ENCODE data around the gene HIPK2. TPM values are rescaled to one million over a fixed set of nuclear protein-coding genes. Genes with fewer than 3 reads are reported as not detected.

HIPK2 gene
- total RNA-seq, 2 donors from 2014 or later, result 95.1 to 125 TPM

GRCh38 chr7:139741789-139742344 is 35.9 kb downstream of the HIPK2 start:
- no peak for DNase-seq
- no peak overlapping the region for H3K27ac ChIP-seq (ENCODE audit: low read depth, low read length)
- Mint-ChIP-seq H3K36me3 (ENCODE audit: low read depth) (peaks cover 8% of the 10 kb centered on the region), H3K27me3 (ENCODE audit: insufficient read depth) (no peaks in the 10 kb centered on the region), H3K4me1 (peaks cover 49% of the 10 kb centered on the region), H3K9me3 (no peaks in the 10 kb centered on the region), H3K4me3 (no peak overlapping the region), H3K27ac (no peak overlapping the region)
- no peaks in the 10 kb centered on the region for H3K9me3 ChIP-seq (ENCODE audit: control insufficient read depth, low read length)
- TF ChIP-seq CTCF (conservative IDR thresholded peaks at IDR 0.05), result no peak
- H3K9ac ChIP-seq (ENCODE audit: extremely low read depth, low read length, poor library complexity, severe bottlenecking), result no peak overlapping the region
- no peak overlapping the region for H3K4me3 ChIP-seq (ENCODE audit: low read length)
- H3K36me3 ChIP-seq (ENCODE audit: control insufficient read depth, insufficient read depth, low read length), result peaks cover 17% of the 10 kb centered on the region
- peaks cover 23% of the 10 kb centered on the region for H3K4me1 ChIP-seq (ENCODE audit: control insufficient read depth, insufficient read depth, low read length)
- 92 to 93% methylated on average over 3 to 6 of the region's 6 CpGs for WGBS, 2 experiments (ENCODE audit: insufficient coverage in 1 of 2, insufficient read length in 1 of 2)
- H3K27me3 ChIP-seq (ENCODE audit: control insufficient read depth, insufficient read depth, low read length, poor library complexity, severe bottlenecking), result no peaks in the 10 kb centered on the region

DNA sequence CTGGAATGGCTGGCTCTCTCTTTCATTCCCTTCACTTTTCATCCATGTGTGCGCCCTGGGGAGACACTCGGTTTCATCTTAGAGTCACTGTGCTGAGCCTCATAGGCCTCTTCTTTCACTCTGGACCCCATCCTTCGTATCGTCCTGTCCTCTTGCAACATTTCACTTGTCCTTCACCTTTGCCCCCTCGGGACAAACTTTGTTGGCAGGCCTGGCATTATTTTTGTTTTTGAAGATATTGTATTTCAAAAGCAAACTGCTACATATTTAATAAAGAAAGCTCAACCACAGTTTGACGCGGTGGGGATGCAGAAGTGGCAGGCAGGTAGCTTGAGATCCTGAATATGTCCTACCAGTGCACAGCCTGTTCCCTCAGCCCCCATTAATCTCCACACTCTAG is 36.6 kb downstream of the HIPK2 start:
- TF ChIP-seq CTCF (conservative IDR thresholded peaks at IDR 0.05), result no peak
- peaks cover 43% of the 10 kb centered on the region for H3K4me1 Mint-ChIP-seq
- H3K27me3 ChIP-seq (ENCODE audit: control insufficient read depth, insufficient read depth, low read length, poor library complexity, severe bottlenecking), result no peaks in the 10 kb centered on the region
- no peaks in the 10 kb centered on the region for H3K27me3 Mint-ChIP-seq (ENCODE audit: insufficient read depth)
- DNase-seq, result no peak
- H3K36me3 ChIP-seq (ENCODE audit: control insufficient read depth, insufficient read depth, low read length), result peaks cover 17% of the 10 kb centered on the region
- no peaks in the 10 kb centered on the region for H3K9me3 ChIP-seq (ENCODE audit: control insufficient read depth, low read length)
- no peak overlapping the region for H3K27ac ChIP-seq (ENCODE audit: low read depth, low read length)
- no peak overlapping the region for H3K4me3 ChIP-seq (ENCODE audit: low read length)
- peaks cover 18% of the 10 kb centered on the region for H3K4me1 ChIP-seq (ENCODE audit: control insufficient read depth, insufficient read depth, low read length)
- no peaks in the 10 kb centered on the region for H3K9me3 Mint-ChIP-seq
- peaks cover 8% of the 10 kb centered on the region for H3K36me3 Mint-ChIP-seq (ENCODE audit: low read depth)
- 93 to 100% methylated on average over 4 to 7 of the region's 7 CpGs for WGBS, 2 experiments (ENCODE audit: insufficient coverage in 1 of 2, insufficient read length in 1 of 2)
- no peak overlapping the region for H3K4me3 Mint-ChIP-seq
- H3K27ac Mint-ChIP-seq, result no peak overlapping the region
- H3K9ac ChIP-seq (ENCODE audit: extremely low read depth, low read length, poor library complexity, severe bottlenecking), result no peak overlapping the region

DNA sequence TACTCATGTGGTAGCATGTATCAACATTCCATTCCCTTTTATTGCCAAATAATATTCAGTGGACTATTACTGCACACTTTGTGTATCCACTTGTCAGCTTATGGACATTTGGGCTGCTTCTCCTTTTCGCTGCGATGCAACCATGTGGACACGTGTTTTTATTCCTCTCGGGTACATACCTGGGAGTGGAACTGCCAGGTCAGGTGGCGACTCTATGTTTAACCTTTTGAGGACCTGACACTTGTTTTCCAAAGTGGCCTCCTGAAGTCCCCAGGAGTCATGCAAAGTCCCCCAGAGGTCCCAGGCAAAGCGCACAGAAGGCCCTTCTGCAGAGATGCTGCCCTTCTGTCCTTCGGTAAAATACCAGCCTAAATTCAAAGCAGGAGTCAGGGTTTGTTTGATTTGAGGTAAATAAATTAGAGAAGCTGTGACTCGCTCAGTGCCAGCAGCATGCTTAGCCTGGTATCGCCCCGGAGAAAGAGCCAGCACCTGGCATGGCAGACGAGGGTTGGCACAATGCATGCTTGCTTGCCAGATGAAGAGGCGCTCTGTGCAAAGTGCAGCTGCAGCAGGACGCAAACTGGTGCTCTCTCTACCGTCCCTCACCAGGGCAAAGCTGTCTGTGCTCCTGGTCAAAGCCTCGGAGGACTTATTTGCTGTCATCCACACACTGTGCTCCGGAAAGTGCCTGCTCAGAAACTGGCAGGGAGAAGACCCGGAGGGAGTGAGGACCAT is 37.8 kb downstream of the HIPK2 start:
- no peak overlapping the region for H3K4me3 Mint-ChIP-seq
- no peak for TF ChIP-seq CTCF (conservative IDR thresholded peaks at IDR 0.05)
- H3K27me3 Mint-ChIP-seq (ENCODE audit: insufficient read depth), result no peaks in the 10 kb centered on the region
- Histone ChIP-seq H3K9me3 (ENCODE audit: control insufficient read depth, low read length) (no peaks in the 10 kb centered on the region), H3K4me3 (ENCODE audit: low read length) (no peak overlapping the region), H3K36me3 (ENCODE audit: control insufficient read depth, insufficient read depth, low read length) (peaks cover 17% of the 10 kb centered on the region), H3K4me1 (ENCODE audit: control insufficient read depth, insufficient read depth, low read length) (peaks cover 12% of the 10 kb centered on the region), H3K27ac (ENCODE audit: low read depth, low read length) (no peak overlapping the region), H3K9ac (ENCODE audit: extremely low read depth, low read length, poor library complexity, severe bottlenecking) (no peak overlapping the region), H3K27me3 (ENCODE audit: control insufficient read depth, insufficient read depth, low read length, poor library complexity, severe bottlenecking) (no peaks in the 10 kb centered on the region)
- H3K9me3 Mint-ChIP-seq, result no peaks in the 10 kb centered on the region
- 93 to 96% methylated on average over 16 to 17 of the region's 17 CpGs for WGBS, 2 experiments (ENCODE audit: insufficient coverage in 1 of 2, insufficient read length in 1 of 2)
- peaks cover 31% of the 10 kb centered on the region for H3K4me1 Mint-ChIP-seq
- peaks cover 8% of the 10 kb centered on the region for H3K36me3 Mint-ChIP-seq (ENCODE audit: low read depth)
- DNase-seq, result no peak
- H3K27ac Mint-ChIP-seq, result no peak overlapping the region
